Endothelial cell of umbilical vein (primary cell): ENCODE results near the gene PPP4R4. TPM values are rescaled to one million over a fixed set of nuclear protein-coding genes. Genes with fewer than 3 reads are reported as not detected.

Experiments used
- BruUV-seq: library from RNA; stranded (reverse); fragments of 400-500 nt; replicated peaks from 2 replicates; lab custom pipeline; 2021; lab: Mats Ljungman, UMichigan
- CTCF ChIA-PET: fragments of 300-600, 350-600 bp; sonication (Branson Sonifier 250); formaldehyde crosslinking; loops from one replicate; lab custom pipeline; 2021; ENCODE audit warnings: antibody characterized with exemption, inconsistent platforms; lab: Charles Lee
- POLR2A ChIA-PET: fragments of 300-600, 350-600 bp; sonication (Branson Sonifier 250); formaldehyde crosslinking; loops from one replicate; lab custom pipeline; 2021; ENCODE audit warnings: antibody characterized with exemption, inconsistent platforms; lab: Charles Lee
- DNase-seq: peaks from one replicate; pipeline ENCODE4 v3.0.0-alpha.2; 2011; ENCODE audit warnings: low read depth, low spot score
- FAIRE-seq: peaks from 2 replicates; lab custom pipeline; 2011; peaks lifted over from hg19 to GRCh38; lab: Jason Lieb, UNC
- H2AFZ ChIP-seq: 2 replicates; pipeline ENCODE4 v1.6.0; 2012; ENCODE audit warnings: low read depth, low read length, control low read depth, inconsistent platforms
- H3K27ac ChIP-seq: 2 replicates; pipeline ENCODE4 v1.5.1; 2011; ENCODE audit warnings: low read depth, mild to moderate bottlenecking, control low read depth, low read length, moderate library complexity; ENCODE audit not compliant: insufficient read depth
- H3K27me3 ChIP-seq, 2 experiments: 2 replicates each; pipeline versions ENCODE4 v1.6.0 to v1.6.1; 2011; ENCODE audit warnings: low read length in 2 of 2, mixed read lengths in 1 of 2; ENCODE audit not compliant: control insufficient read depth in 2 of 2, insufficient read depth in 2 of 2
- H3K36me3 ChIP-seq, 2 experiments: 2 replicates in 1 of 2; 3 replicates in 1 of 2; pipeline ENCODE4 v1.5.1; 2011; ENCODE audit warnings: low read length in 2 of 2, mild to moderate bottlenecking in 1 of 2, moderate library complexity in 1 of 2; ENCODE audit not compliant: control insufficient read depth in 2 of 2, insufficient read depth in 2 of 2; ENCODE audit errors: extremely low read depth in 1 of 2
- H3K4me1 ChIP-seq: 3 replicates; pipeline ENCODE4 v1.5.1; 2011; ENCODE audit warnings: mild to moderate bottlenecking, low read length; ENCODE audit not compliant: control insufficient read depth, insufficient read depth; ENCODE audit errors: extremely low read depth
- H3K4me2 ChIP-seq: 2 replicates; pipeline ENCODE4 v1.6.1; 2011; ENCODE audit warnings: low read length, control low read depth, mixed read lengths; ENCODE audit not compliant: insufficient read depth
- H3K4me3 ChIP-seq, 3 experiments: fragments of 200-600 bp in 1 of 3; sonication (generic), shearing (Covaris generic) in 1 of 3; replicated peaks in 1 of 3; 2 replicates each; pipeline ENCODE4 v1.5.1; 2011 to 2016; ENCODE audit warnings: control low read depth in 3 of 3, low read length in 3 of 3, mild to moderate bottlenecking in 2 of 3, inconsistent platforms in 1 of 3, low read depth in 1 of 3, moderate library complexity in 1 of 3; ENCODE audit not compliant: insufficient read depth in 1 of 3
- H3K79me2 ChIP-seq: 2 replicates; pipeline ENCODE4 v1.6.0; 2012; ENCODE audit warnings: low read length, inconsistent platforms; ENCODE audit not compliant: control insufficient read depth, insufficient read depth
- H3K9ac ChIP-seq: replicated peaks from 2 replicates; pipeline ENCODE3; 2011; ENCODE audit warnings: low read length, control low read depth; ENCODE audit not compliant: insufficient read depth; ENCODE audit errors: extremely low read depth
- H3K9me1 ChIP-seq: replicated peaks from 3 replicates; pipeline ENCODE4 v1.6.0; 2011; ENCODE audit warnings: mild to moderate bottlenecking, low read length; ENCODE audit not compliant: control insufficient read depth, insufficient read depth; ENCODE audit errors: extremely low read depth
- H3K9me3 ChIP-seq: replicated peaks from 2 replicates; pipeline ENCODE4 v1.5.1; 2012; ENCODE audit warnings: low read length, inconsistent platforms; ENCODE audit not compliant: control insufficient read depth, insufficient read depth
- H4K20me1 ChIP-seq: replicated peaks from 2 replicates; pipeline ENCODE3; 2011; ENCODE audit warnings: mild to moderate bottlenecking, low read length; ENCODE audit not compliant: control insufficient read depth, insufficient read depth; ENCODE audit errors: extremely low read depth
- CTCF ChIP-seq, 2 donors: IDR thresholded peaks; 1 replicate in 1 of 2; 2 replicates in 1 of 2; pipeline ENCODE4 v1.5.1; 2011; ENCODE audit warnings: low read length in 2 of 2, mild to moderate bottlenecking in 2 of 2, moderate library complexity in 2 of 2, control low read depth in 1 of 2, inconsistent platforms in 1 of 2, low read depth in 1 of 2; ENCODE audit not compliant: insufficient read depth in 1 of 2; ENCODE audit errors: extremely low read depth in 1 of 2
- FOS ChIP-seq: IDR thresholded peaks from 2 replicates; pipeline ENCODE4 v1.6.1; 2011; ENCODE audit warnings: mild to moderate bottlenecking, low read length, moderate library complexity, borderline replicate concordance; ENCODE audit not compliant: insufficient read depth
- GATA2 ChIP-seq: IDR thresholded peaks from 2 replicates; pipeline ENCODE4 v1.7.0; 2011; ENCODE audit warnings: low read depth, mild to moderate bottlenecking, moderate library complexity, mixed read lengths, low read length; ENCODE audit not compliant: insufficient read length, insufficient read depth
- JUN ChIP-seq: IDR thresholded peaks from 2 replicates; pipeline ENCODE4 v1.6.1; 2011; ENCODE audit warnings: borderline replicate concordance, low read depth; ENCODE audit not compliant: insufficient read length, insufficient read depth
- MYC ChIP-seq: IDR thresholded peaks from one replicate; pipeline ENCODE4 v1.6.1; 2011; ENCODE audit warnings: mild to moderate bottlenecking, low read depth, low read length
- POLR2A ChIP-seq: IDR thresholded peaks from 2 replicates; pipeline ENCODE4 v1.6.1; 2012; ENCODE audit warnings: low read depth, mild to moderate bottlenecking, control low read depth, low read length
- POLR2AphosphoS5 ChIP-seq: IDR thresholded peaks from 2 replicates; pipeline ENCODE4 v1.6.1; 2012; ENCODE audit warnings: low read depth, mild to moderate bottlenecking, control low read depth, low read length, moderate library complexity; ENCODE audit not compliant: insufficient read depth
- dilution Hi-C: fragments of 300-500 bp; cut with MboI; formaldehyde crosslinking; loops from one replicate; pipeline ENCODE4 v1.15.0; 2019; ENCODE audit warnings: low sequenced_read_pairs; ENCODE audit not compliant: extremely low pct_ligation_motif_present
- intact Hi-C: fragments of 100-400 bp; cut with micrococcal nuclease; formaldehyde crosslinking; loops from one replicate; pipeline ENCODE4 v1.10.0; 2022
- polyA plus RNA-seq, 4 experiments: library from polyadenylated mRNA; depleted of rRNA in 3 of 4; stranded (reverse) in 3 of 4; unstranded in 1 of 4; fragments of >200 nt; gene quantifications; 2 replicates each; pipeline versions ENCODE4 v1.2.1 to v1.2.3, GENCODE V29; 2011 to 2012; ENCODE audit warnings: missing spikeins in 1 of 4
- total RNA-seq: library from RNA; stranded (reverse); gene quantifications from 2 replicates; pipeline ENCODE4 v1.2.3, GENCODE V29; 2021

Gene PPP4R4
- total and polyA plus RNA-seq, 2 donors (not counting 3 experiments of a cell fraction or from before 2014, with no cell fraction given): not detected

GRCh38 chr14:94139006-94139405, 35.1 kb upstream of the PPP4R4 start:
- Histone ChIP-seq H3K27ac (no peak overlapping the region), H3K79me2 (no peaks in the 10 kb centered on the region), H3K9me3 (no peaks in the 10 kb centered on the region), H3K4me1 (no peaks in the 10 kb centered on the region), H3K9me1 (no peaks in the 10 kb centered on the region), H3K4me2 (no peak overlapping the region), H3K4me3 (no peak overlapping the region), H3K36me3 (no peaks in the 10 kb centered on the region), H4K20me1 (no peaks in the 10 kb centered on the region), H3K9ac (no peak overlapping the region), H3K27me3 (peaks cover 3 to 9% of the 10 kb centered on the region in 2 experiments), H2AFZ (no peak overlapping the region)
- TF ChIP-seq JUN: no peak
- no peak for TF ChIP-seq CTCF (IDR thresholded peaks at IDR 0.05; ENCODE audit: extremely low read depth in 1 of 2, insufficient read depth in 1 of 2, low read depth in 1 of 2, low read length in 2 of 2)
- TF ChIP-seq GATA2: no peak
- no peak for TF ChIP-seq MYC
- TF ChIP-seq FOS: no peak
- no peak for TF ChIP-seq POLR2A
- TF ChIP-seq POLR2AphosphoS5: no peak
- intact Hi-C loops: loop anchor here (10.0 kb wide), 2 partner anchors 406 to 484 kb away; no protein-coding TSS in a partner anchor
- DNase-seq: no peak
- dilution Hi-C loops: no loop called here
- FAIRE-seq: no peak
- ChIA-PET POLR2A (no interaction called here), CTCF (interaction anchor here (0.6 to 4.1 kb wide), 6 partner anchors 10 to 122 kb away, joined by 3 to 347 read pairs (median 6); partner anchors contain the start of gene IFI27L2)
- no TSS peak for BruUV-seq
